HEK293 (cell line): ENCODE results near the gene IMPACT.

Experiments
- BCL6B ChIP-seq: fragments of 450-650 bp; formaldehyde crosslinking; IDR thresholded peaks from 2 replicates; pipeline ENCODE4 v1.5.1; 2017; ENCODE audit warnings: missing biosample characterization, missing genetic modification characterization
- GLIS1 ChIP-seq: fragments of 450-650 bp; formaldehyde crosslinking; IDR thresholded peaks from 2 replicates; pipeline ENCODE4 v1.5.1; 2016; ENCODE audit warnings: missing biosample characterization, missing genetic modification characterization
- GLIS2 ChIP-seq: fragments of 450-650 bp; formaldehyde crosslinking; IDR thresholded peaks from 2 replicates; pipeline ENCODE4 v1.5.1; 2016; ENCODE audit warnings: missing biosample characterization, missing genetic modification characterization
- HIC1 ChIP-seq: fragments of 450-650 bp; formaldehyde crosslinking; IDR thresholded peaks from 2 replicates; pipeline ENCODE4 v1.5.1; 2016; ENCODE audit warnings: missing biosample characterization, missing genetic modification characterization
- PRDM1 ChIP-seq: fragments of 450-650 bp; formaldehyde crosslinking; IDR thresholded peaks from 2 replicates; pipeline ENCODE4; 2016; ENCODE audit warnings: missing biosample characterization, missing genetic modification characterization
- SALL2 ChIP-seq: fragments of 450-650 bp; formaldehyde crosslinking; IDR thresholded peaks from 2 replicates; pipeline ENCODE4 v1.5.0; 2017; ENCODE audit warnings: missing biosample characterization, mild to moderate bottlenecking, missing genetic modification characterization, borderline replicate concordance
- WT1 ChIP-seq: fragments of 450-650 bp; formaldehyde crosslinking; IDR thresholded peaks from 2 replicates; pipeline ENCODE4 v1.5.1; 2016; ENCODE audit warnings: missing biosample characterization, missing genetic modification characterization
- ZBTB17 ChIP-seq: fragments of 450-650 bp; formaldehyde crosslinking; IDR thresholded peaks from 2 replicates; pipeline ENCODE4 v1.5.1; 2016; ENCODE audit warnings: missing biosample characterization, missing genetic modification characterization
- ZBTB7A ChIP-seq: fragments of 450-650 bp; formaldehyde crosslinking; IDR thresholded peaks from 2 replicates; pipeline ENCODE4 v1.5.1; 2016; ENCODE audit warnings: low read depth, missing biosample characterization, missing genetic modification characterization
- ZNF10 ChIP-seq: fragments of 450-650 bp; formaldehyde crosslinking; IDR thresholded peaks from 2 replicates; pipeline ENCODE4 v1.5.1; 2017; ENCODE audit warnings: missing biosample characterization, missing genetic modification characterization
- ZNF114 ChIP-seq: fragments of 450-650 bp; formaldehyde crosslinking; IDR thresholded peaks from 2 replicates; pipeline ENCODE4 v1.5.0; 2017; ENCODE audit warnings: missing biosample characterization, missing genetic modification characterization
- ZNF132 ChIP-seq: fragments of 450-650 bp; formaldehyde crosslinking; IDR thresholded peaks from 2 replicates; pipeline ENCODE4 v1.5.1; 2017; ENCODE audit warnings: missing biosample characterization, missing genetic modification characterization, borderline replicate concordance
- ZNF133 ChIP-seq: fragments of 450-650 bp; formaldehyde crosslinking; IDR thresholded peaks from 2 replicates; pipeline ENCODE4 v1.5.1; 2016; ENCODE audit warnings: missing biosample characterization, missing genetic modification characterization
- ZNF169 ChIP-seq: fragments of 450-650 bp; formaldehyde crosslinking; IDR thresholded peaks from 2 replicates; pipeline ENCODE4 v1.5.1; 2016; ENCODE audit warnings: missing biosample characterization, missing genetic modification characterization
- ZNF335 ChIP-seq: fragments of 450-650 bp; formaldehyde crosslinking; conservative IDR thresholded peaks from 2 replicates; pipeline ENCODE4 v1.5.1; 2016; ENCODE audit warnings: missing biosample characterization, missing genetic modification characterization
- ZNF366 ChIP-seq: fragments of 450-650 bp; formaldehyde crosslinking; conservative IDR thresholded peaks from 2 replicates; pipeline ENCODE4 v1.5.1; 2016; ENCODE audit warnings: missing biosample characterization, missing genetic modification characterization
- ZNF433 ChIP-seq: fragments of 450-650 bp; formaldehyde crosslinking; IDR thresholded peaks from 2 replicates; pipeline ENCODE4 v1.5.1; 2016; ENCODE audit warnings: missing biosample characterization, missing genetic modification characterization, low read depth
- ZNF530 ChIP-seq: fragments of 450-650 bp; formaldehyde crosslinking; IDR thresholded peaks from 2 replicates; pipeline ENCODE4 v1.5.1; 2016; ENCODE audit warnings: low read depth, missing biosample characterization, missing genetic modification characterization
- ZNF549 ChIP-seq: fragments of 450-650 bp; IDR thresholded peaks from 2 replicates; pipeline ENCODE4 v1.5.1; 2018; ENCODE audit warnings: missing biosample characterization, missing genetic modification characterization, mild to moderate bottlenecking, inconsistent platforms, moderate library complexity
- ZNF555 ChIP-seq: fragments of 450-650 bp; formaldehyde crosslinking; conservative IDR thresholded peaks from 2 replicates; pipeline ENCODE4 v1.5.1; 2017; ENCODE audit warnings: missing biosample characterization, mild to moderate bottlenecking, missing genetic modification characterization, inconsistent platforms
- ZNF561 ChIP-seq: fragments of 450-650 bp; IDR thresholded peaks from 2 replicates; pipeline ENCODE4 v1.5.1; 2018; ENCODE audit warnings: missing biosample characterization, missing genetic modification characterization, borderline replicate concordance
- ZNF610 ChIP-seq: fragments of 450-650 bp; formaldehyde crosslinking; IDR thresholded peaks from 2 replicates; pipeline ENCODE4 v1.5.1; 2016; ENCODE audit warnings: missing biosample characterization, missing genetic modification characterization, borderline replicate concordance
- ZNF660 ChIP-seq: fragments of 450-650 bp; IDR thresholded peaks from 2 replicates; pipeline ENCODE4 v1.5.1; 2018; ENCODE audit warnings: missing biosample characterization, mild to moderate bottlenecking, missing genetic modification characterization
- ZXDB ChIP-seq: fragments of 450-650 bp; formaldehyde crosslinking; IDR thresholded peaks from 2 replicates; pipeline ENCODE4 v1.5.1; 2016; ENCODE audit warnings: missing biosample characterization, missing genetic modification characterization
- TF ChIP-seq, protein P1 (sequence below): fragments of 450-650 bp; formaldehyde crosslinking; IDR thresholded peaks from 2 replicates; pipeline ENCODE4 v1.5.1; 2016; ENCODE audit warnings: missing biosample characterization, missing genetic modification characterization, low read depth
- TF ChIP-seq, protein P2 (sequence below): fragments of 450-650 bp; formaldehyde crosslinking; IDR thresholded peaks from 2 replicates; pipeline ENCODE4 v1.5.1; 2016; ENCODE audit warnings: missing biosample characterization, missing genetic modification characterization
- TF ChIP-seq, protein P3 (sequence below): fragments of 450-650 bp; formaldehyde crosslinking; IDR thresholded peaks from 2 replicates; pipeline ENCODE4 v1.5.1; 2017; ENCODE audit warnings: missing biosample characterization, missing genetic modification characterization
- TF ChIP-seq, protein P4 (sequence below): fragments of 450-650 bp; formaldehyde crosslinking; IDR thresholded peaks from 2 replicates; pipeline ENCODE4 v1.5.1; 2016; ENCODE audit warnings: missing biosample characterization, missing genetic modification characterization

IMPACT gene

GRCh38 chr18:24400587-24400986 lies 25.9 kb upstream of the IMPACT start (continued):
- peak; percentile 45; the same call in 1 of the 2 replicates for TF ChIP-seq ZBTB17 (tag by site-specific recombination)
- TF ChIP-seq, protein P1, sequence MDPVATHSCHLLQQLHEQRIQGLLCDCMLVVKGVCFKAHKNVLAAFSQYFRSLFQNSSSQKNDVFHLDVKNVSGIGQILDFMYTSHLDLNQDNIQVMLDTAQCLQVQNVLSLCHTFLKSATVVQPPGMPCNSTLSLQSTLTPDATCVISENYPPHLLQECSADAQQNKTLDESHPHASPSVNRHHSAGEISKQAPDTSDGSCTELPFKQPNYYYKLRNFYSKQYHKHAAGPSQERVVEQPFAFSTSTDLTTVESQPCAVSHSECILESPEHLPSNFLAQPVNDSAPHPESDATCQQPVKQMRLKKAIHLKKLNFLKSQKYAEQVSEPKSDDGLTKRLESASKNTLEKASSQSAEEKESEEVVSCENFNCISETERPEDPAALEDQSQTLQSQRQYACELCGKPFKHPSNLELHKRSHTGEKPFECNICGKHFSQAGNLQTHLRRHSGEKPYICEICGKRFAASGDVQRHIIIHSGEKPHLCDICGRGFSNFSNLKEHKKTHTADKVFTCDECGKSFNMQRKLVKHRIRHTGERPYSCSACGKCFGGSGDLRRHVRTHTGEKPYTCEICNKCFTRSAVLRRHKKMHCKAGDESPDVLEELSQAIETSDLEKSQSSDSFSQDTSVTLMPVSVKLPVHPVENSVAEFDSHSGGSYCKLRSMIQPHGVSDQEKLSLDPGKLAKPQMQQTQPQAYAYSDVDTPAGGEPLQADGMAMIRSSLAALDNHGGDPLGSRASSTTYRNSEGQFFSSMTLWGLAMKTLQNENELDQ = no peak
- TF ChIP-seq ZNF660 (tag by site-specific recombination) = no peak
- TF ChIP-seq ZNF530 (tag by site-specific recombination) = no peak
- no peak for TF ChIP-seq HIC1 (tag by site-specific recombination)
- TF ChIP-seq SALL2 = no peak
- TF ChIP-seq GLIS2 = no peak
- TF ChIP-seq PRDM1 (tag by site-specific recombination) = no peak
- no peak for TF ChIP-seq ZNF132
- no peak for TF ChIP-seq ZBTB7A (tag by site-specific recombination)
- no peak for TF ChIP-seq ZNF433
- peak; percentile 49; the same call in 1 of the 2 replicates for TF ChIP-seq ZNF10 (tag by site-specific recombination)
- TF ChIP-seq ZNF366 = 0 out of 2 replicates have a peak, but pooled peaks have one; percentile 15
- peak; percentile 98 for TF ChIP-seq WT1 (tag by site-specific recombination)
- peak; percentile 67; the same call in 1 of the 2 replicates for TF ChIP-seq BCL6B (tag by site-specific recombination)
- TF ChIP-seq, protein P2, sequence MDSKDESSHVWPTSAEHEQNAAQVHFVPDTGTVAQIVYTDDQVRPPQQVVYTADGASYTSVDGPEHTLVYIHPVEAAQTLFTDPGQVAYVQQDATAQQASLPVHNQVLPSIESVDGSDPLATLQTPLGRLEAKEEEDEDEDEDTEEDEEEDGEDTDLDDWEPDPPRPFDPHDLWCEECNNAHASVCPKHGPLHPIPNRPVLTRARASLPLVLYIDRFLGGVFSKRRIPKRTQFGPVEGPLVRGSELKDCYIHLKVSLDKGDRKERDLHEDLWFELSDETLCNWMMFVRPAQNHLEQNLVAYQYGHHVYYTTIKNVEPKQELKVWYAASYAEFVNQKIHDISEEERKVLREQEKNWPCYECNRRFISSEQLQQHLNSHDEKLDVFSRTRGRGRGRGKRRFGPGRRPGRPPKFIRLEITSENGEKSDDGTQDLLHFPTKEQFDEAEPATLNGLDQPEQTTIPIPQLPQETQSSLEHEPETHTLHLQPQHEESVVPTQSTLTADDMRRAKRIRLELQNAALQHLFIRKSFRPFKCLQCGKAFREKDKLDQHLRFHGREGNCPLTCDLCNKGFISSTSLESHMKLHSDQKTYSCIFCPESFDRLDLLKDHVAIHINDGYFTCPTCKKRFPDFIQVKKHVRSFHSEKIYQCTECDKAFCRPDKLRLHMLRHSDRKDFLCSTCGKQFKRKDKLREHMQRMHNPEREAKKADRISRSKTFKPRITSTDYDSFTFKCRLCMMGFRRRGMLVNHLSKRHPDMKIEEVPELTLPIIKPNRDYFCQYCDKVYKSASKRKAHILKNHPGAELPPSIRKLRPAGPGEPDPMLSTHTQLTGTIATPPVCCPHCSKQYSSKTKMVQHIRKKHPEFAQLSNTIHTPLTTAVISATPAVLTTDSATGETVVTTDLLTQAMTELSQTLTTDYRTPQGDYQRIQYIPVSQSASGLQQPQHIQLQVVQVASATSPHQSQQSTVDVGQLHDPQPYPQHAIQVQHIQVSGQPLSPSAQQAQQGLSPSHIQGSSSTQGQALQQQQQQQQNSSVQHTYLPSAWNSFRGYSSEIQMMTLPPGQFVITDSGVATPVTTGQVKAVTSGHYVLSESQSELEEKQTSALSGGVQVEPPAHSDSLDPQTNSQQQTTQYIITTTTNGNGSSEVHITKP = peak; percentile 18; the same call in 1 of the 2 replicates
- no peak for TF ChIP-seq ZNF133 (tag by site-specific recombination)
- no peak for TF ChIP-seq ZNF561 (tag by site-specific recombination)
- TF ChIP-seq ZNF114 (tag by site-specific recombination) = no peak
- TF ChIP-seq ZNF335 = peak; percentile 46
- TF ChIP-seq, protein P3, sequence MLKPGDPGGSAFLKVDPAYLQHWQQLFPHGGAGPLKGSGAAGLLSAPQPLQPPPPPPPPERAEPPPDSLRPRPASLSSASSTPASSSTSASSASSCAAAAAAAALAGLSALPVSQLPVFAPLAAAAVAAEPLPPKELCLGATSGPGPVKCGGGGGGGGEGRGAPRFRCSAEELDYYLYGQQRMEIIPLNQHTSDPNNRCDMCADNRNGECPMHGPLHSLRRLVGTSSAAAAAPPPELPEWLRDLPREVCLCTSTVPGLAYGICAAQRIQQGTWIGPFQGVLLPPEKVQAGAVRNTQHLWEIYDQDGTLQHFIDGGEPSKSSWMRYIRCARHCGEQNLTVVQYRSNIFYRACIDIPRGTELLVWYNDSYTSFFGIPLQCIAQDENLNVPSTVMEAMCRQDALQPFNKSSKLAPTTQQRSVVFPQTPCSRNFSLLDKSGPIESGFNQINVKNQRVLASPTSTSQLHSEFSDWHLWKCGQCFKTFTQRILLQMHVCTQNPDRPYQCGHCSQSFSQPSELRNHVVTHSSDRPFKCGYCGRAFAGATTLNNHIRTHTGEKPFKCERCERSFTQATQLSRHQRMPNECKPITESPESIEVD (tag by site-specific recombination) = peak; percentile 81
- TF ChIP-seq ZNF555 (tag by site-specific recombination) = no peak
- TF ChIP-seq ZNF169 = no peak
- no peak for TF ChIP-seq ZNF610 (tag by site-specific recombination)
- TF ChIP-seq, protein P4, sequence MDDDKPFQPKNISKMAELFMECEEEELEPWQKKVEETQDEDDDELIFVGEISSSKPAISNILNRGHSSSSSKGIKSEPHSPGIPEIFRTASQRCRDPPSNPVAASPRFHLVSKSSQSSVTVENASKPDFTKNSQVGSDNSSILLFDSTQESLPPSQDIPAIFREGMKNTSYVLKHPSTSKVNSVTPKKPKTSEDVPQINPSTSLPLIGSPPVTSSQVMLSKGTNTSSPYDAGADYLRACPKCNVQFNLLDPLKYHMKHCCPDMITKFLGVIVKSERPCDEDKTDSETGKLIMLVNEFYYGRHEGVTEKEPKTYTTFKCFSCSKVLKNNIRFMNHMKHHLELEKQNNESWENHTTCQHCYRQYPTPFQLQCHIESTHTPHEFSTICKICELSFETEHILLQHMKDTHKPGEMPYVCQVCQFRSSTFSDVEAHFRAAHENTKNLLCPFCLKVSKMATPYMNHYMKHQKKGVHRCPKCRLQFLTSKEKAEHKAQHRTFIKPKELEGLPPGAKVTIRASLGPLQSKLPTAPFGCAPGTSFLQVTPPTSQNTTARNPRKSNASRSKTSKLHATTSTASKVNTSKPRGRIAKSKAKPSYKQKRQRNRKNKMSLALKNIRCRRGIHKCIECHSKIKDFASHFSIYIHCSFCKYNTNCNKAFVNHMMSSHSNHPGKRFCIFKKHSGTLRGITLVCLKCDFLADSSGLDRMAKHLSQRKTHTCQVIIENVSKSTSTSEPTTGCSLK = no peak
- no peak for TF ChIP-seq ZNF549
- TF ChIP-seq ZXDB (tag by site-specific recombination) = peak; percentile 19; the same call in 1 of the 2 replicates
- TF ChIP-seq GLIS1 (tag by site-specific recombination) = peak; percentile 74
